Esophagus muscularis mucosa (tissue), 4 donors: ENCODE results near the gene MUC7. TPM values are rescaled to one million over a fixed set of nuclear protein-coding genes. Genes with fewer than 3 reads are reported as not detected.

Experiments used
- DNase-seq: peaks from one replicate; pipeline ENCODE4 v3.0.0-alpha.2; 2017; ENCODE audit errors: extremely low spot score
- H3K27ac ChIP-seq, 4 donors: fragments of 200-600 bp; sonication (generic); replicated peaks in 1 of 4; 1 replicate in 3 of 4; 2 replicates in 1 of 4; pipeline ENCODE4 v1.5.1; 2016 to 2019; ENCODE audit warnings: mild to moderate bottlenecking in 1 of 4
- H3K27me3 ChIP-seq, 4 donors: fragments of 200-600 bp; sonication (generic); one replicate each; pipeline versions ENCODE4 v1.5.1 to v1.6.0; 2016 to 2019
- H3K36me3 ChIP-seq, 4 donors: fragments of 200-600 bp; sonication (generic); one replicate each; pipeline ENCODE4 v1.5.1; 2016 to 2019
- H3K4me1 ChIP-seq, 4 donors: fragments of 200-600 bp; sonication (generic); one replicate each; pipeline ENCODE4 v1.5.1; 2016 to 2019
- H3K4me3 ChIP-seq, 4 donors: fragments of 200-600 bp; sonication (generic); 1 replicate in 2 of 4; 2 replicates in 2 of 4; pipeline ENCODE4 v1.5.1; 2016 to 2019; ENCODE audit warnings: mild to moderate bottlenecking in 4 of 4, moderate library complexity in 1 of 4
- H3K9me3 ChIP-seq, 4 donors: fragments of 200-600 bp; sonication (generic); 1 replicate in 3 of 4; 2 replicates in 1 of 4; pipeline ENCODE4 v1.5.1; 2016 to 2019
- EP300 ChIP-seq: sonication (generic); formaldehyde crosslinking; IDR thresholded peaks from one replicate; pipeline ENCODE4 v1.6.1; 2017; ENCODE audit warnings: antibody characterized with exemption
- POLR2A ChIP-seq: fragments of 450-650 bp; IDR thresholded peaks from one replicate; pipeline ENCODE4 v1.6.1; 2017; ENCODE audit warnings: antibody characterized with exemption, moderate library complexity, mild to moderate bottlenecking, low read depth
- POLR2AphosphoS5 ChIP-seq, 2 donors: sonication (generic); formaldehyde crosslinking; IDR thresholded peaks; one replicate each; pipeline ENCODE4 v1.6.1; 2017; ENCODE audit warnings: antibody characterized with exemption in 2 of 2
- WGBS: methylation state at CpG from one replicate; pipeline ENCODE4 v1.1.5; 2018; 5-methylcytosine and 5-hydroxymethylcytosine counted together
- intact Hi-C: fragments of 100-400 bp; cut with DNase I; formaldehyde crosslinking; loops from one replicate; pipeline ENCODE4 v1.15.1; 2023
- total RNA-seq, 4 donors: library from RNA; depleted of rRNA; stranded (reverse); fragments of >200 nt; gene quantifications; one replicate each; pipeline versions ENCODE4 v1.1.0 to v1.2.1, GENCODE V29; 2016
- TF ChIP-seq, protein P1 (sequence below), 3 experiments: fragments of 200-600 bp in 2 of 3; fragments of 450-650 bp in 1 of 3; sonication (generic) in 2 of 3; IDR thresholded peaks; one replicate each; pipeline ENCODE4 v1.5.1; 2017 to 2019; ENCODE audit warnings: antibody characterized with exemption in 3 of 3, mild to moderate bottlenecking in 2 of 3, moderate library complexity in 1 of 3

MUC7 gene
- total RNA-seq, 4 donors from 2014 or later: not detected

DNA sequence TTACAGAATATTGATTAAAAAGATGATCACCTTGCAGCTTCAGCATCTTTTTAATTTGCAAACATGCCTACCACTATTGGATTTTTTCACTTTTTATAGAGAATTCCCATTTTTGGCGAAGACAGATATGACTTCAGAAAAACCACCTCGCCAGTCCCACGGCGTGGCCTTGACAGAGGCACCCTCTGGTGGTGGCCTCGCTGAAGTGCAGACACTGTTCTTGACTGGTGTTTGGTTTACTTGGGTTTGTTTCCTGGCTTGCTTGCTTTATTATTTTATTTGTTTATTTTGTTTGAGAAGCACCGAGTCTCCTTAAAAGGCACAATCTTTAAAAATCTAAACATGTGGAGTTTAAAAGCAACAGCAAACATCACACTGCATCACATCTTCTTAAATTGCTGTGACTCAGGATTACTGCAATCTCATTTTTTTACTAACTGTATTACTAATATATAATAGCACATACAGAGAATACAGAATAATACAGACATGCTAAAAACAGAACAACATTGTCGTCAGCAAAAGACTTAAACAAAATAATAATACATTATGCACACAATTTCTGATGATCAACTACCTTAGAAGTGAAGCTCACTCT, 33.3 kb downstream of the MUC7 start:
- H3K27me3 ChIP-seq: peaks cover 0 to 5% (median 0%) of the 10 kb centered on the region in 4 donors
- intact Hi-C loops: loop anchor here (10.0 kb wide), 1 partner anchor 610 kb away; no protein-coding TSS in a partner anchor
- no peak overlapping the region for H3K4me3 ChIP-seq
- 6% methylated on average over 7 of the region's 7 CpGs for WGBS
- DNase-seq: no peak
- no peak overlapping the region for H3K27ac ChIP-seq
- no peaks in the 10 kb centered on the region for H3K36me3 ChIP-seq
- H3K9me3 ChIP-seq: no peaks in the 10 kb centered on the region
- H3K4me1 ChIP-seq: no peaks in the 10 kb centered on the region
- TF ChIP-seq, protein P1, sequence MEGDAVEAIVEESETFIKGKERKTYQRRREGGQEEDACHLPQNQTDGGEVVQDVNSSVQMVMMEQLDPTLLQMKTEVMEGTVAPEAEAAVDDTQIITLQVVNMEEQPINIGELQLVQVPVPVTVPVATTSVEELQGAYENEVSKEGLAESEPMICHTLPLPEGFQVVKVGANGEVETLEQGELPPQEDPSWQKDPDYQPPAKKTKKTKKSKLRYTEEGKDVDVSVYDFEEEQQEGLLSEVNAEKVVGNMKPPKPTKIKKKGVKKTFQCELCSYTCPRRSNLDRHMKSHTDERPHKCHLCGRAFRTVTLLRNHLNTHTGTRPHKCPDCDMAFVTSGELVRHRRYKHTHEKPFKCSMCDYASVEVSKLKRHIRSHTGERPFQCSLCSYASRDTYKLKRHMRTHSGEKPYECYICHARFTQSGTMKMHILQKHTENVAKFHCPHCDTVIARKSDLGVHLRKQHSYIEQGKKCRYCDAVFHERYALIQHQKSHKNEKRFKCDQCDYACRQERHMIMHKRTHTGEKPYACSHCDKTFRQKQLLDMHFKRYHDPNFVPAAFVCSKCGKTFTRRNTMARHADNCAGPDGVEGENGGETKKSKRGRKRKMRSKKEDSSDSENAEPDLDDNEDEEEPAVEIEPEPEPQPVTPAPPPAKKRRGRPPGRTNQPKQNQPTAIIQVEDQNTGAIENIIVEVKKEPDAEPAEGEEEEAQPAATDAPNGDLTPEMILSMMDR (IDR thresholded peaks at IDR 0.05): peak; percentile 64 to 90 (median 77)
- no peak for TF ChIP-seq EP300
- no peak for TF ChIP-seq POLR2A
- TF ChIP-seq POLR2AphosphoS5 (IDR thresholded peaks at IDR 0.05): no peak

DNA sequence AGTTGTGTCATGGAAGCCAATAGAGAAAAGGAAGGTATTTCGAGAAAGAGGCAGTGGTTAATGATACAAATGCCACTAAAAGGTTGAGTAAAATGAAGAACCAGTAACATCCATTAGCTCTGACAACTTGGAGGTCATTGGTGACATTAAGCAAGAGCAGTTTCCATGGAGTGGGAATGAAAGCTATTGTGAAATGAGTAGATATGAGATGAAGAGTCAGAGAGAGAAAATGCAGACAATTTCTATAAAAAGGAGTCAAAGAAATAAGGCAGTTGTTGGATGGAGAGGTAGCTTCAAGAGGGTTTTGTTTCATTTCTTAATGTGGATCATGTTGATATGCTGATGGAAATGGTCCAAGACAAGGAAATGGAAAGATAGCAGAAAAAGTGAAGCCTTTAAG, 36.8 kb downstream of the MUC7 start:
- intact Hi-C loops: loop anchor here (10.0 kb wide), 1 partner anchor 614 kb away; no protein-coding TSS in a partner anchor
- H3K27me3 ChIP-seq: peaks cover 0 to 5% (median 0%) of the 10 kb centered on the region in 4 donors
- no peak overlapping the region for H3K4me3 ChIP-seq
- H3K36me3 ChIP-seq: no peaks in the 10 kb centered on the region
- DNase-seq: no peak
- WGBS: 65% methylated on average over 1 of the region's 1 CpG
- no peaks in the 10 kb centered on the region for H3K4me1 ChIP-seq
- TF ChIP-seq EP300 (no peak), POLR2A (no peak), POLR2AphosphoS5 (IDR thresholded peaks at IDR 0.05) (no peak)
- TF ChIP-seq, protein P1 (IDR thresholded peaks at IDR 0.05): no peak
- no peaks in the 10 kb centered on the region for H3K9me3 ChIP-seq
- no peak overlapping the region for H3K27ac ChIP-seq

DNA sequence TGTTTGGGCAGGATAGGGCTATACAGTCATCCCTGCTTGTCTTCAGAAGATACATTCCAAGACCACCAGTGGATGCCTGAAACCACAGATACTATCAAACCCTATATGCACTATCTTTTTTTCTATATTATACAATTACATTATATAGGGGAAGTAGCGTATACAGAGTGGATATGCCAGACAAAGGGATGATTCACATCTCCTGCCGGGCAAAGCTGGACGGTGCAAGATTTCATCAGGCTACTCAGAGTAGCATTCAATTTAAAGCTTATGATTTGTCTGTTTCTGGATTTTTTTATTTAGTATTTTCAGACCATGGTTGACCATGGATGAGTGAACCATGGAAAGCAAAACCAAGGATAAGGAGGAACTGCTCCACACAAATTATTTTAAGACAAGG, 39.4 kb downstream of the MUC7 start:
- Histone ChIP-seq H3K36me3 (no peaks in the 10 kb centered on the region), H3K27ac (no peak overlapping the region), H3K4me1 (no peaks in the 10 kb centered on the region), H3K9me3 (no peaks in the 10 kb centered on the region), H3K27me3 (peaks cover 0 to 1% (median 0%) of the 10 kb centered on the region in 4 donors), H3K4me3 (no peak overlapping the region)
- intact Hi-C loops: no loop called here
- no peak for DNase-seq
- 94% methylated on average over 3 of the region's 3 CpGs for WGBS
- no peak for TF ChIP-seq POLR2A
- TF ChIP-seq, protein P1 (IDR thresholded peaks at IDR 0.05): no peak
- no peak for TF ChIP-seq POLR2AphosphoS5 (IDR thresholded peaks at IDR 0.05)
- no peak for TF ChIP-seq EP300

DNA sequence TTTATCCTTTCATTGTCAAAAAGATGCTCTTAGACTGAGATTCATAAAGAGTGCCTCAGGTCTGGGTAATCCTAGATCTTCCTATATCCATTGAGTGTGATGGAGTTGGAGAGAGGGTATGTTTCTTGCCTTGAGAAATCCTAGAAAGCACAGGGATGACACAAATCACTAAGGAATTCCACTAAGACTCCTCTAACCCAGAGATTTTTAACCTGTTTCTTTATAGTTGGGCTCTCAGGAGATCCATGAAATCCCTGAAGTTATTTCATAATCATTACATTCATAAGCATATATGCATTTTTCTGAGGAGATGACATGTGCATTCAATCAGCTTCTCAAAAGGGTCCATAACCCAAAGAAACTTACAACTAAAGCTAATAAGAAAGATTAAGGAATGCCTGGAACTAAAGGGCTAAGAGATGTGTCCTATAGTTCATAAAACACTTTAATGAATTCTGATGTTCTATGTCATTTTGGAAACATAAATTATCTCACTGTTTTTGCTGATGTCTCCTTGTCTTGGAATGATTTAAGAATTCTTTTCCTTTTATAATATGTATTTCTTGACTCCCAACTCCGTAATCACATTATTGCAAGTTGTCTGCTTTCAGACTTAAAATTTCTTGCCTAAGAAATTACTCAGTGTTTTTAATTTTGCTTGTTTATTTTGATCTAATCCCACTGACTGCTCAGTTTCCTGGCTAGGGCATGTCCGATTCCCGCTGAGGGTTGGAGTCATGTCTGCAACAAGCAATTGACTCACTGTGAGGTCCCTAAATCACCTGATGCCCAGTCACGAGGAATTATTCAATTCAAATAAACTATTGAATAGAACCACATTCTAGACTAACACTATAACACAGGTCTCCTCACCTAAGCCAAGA, 43.6 kb downstream of the MUC7 start:
- TF ChIP-seq, protein P1 (IDR thresholded peaks at IDR 0.05): no peak
- TF ChIP-seq POLR2A: no peak
- no peak for TF ChIP-seq EP300
- TF ChIP-seq POLR2AphosphoS5 (IDR thresholded peaks at IDR 0.05): no peak
- H3K27me3 ChIP-seq: no peaks in the 10 kb centered on the region
- 79% methylated on average over 4 of the region's 4 CpGs for WGBS

More for the DNA sequence above, 43.6 kb downstream of the MUC7 start:
- Histone ChIP-seq H3K27ac (no peak overlapping the region), H3K4me3 (no peak overlapping the region), H3K4me1 (no peaks in the 10 kb centered on the region), H3K9me3 (no peaks in the 10 kb centered on the region), H3K36me3 (no peaks in the 10 kb centered on the region)
- intact Hi-C loops: no loop called here
- no peak for DNase-seq
